GM12891 (cell line): ENCODE data around the gene DOCK7.
"Not testable (repeated sequence)": the region's sequence is repeated elsewhere in the genome, so short reads cannot be mapped to it uniquely, and the experiment has no call there.

Experiments used
- DNase-seq: peaks from one replicate; pipeline ENCODE4 v3.0.0; 2011; ENCODE audit warnings: low spot score; ENCODE audit not compliant: insufficient read length
- FAIRE-seq: peaks from 2 replicates; lab custom pipeline; 2011; peaks lifted over from hg19 to GRCh38; lab: Jason Lieb, UNC
- PAX5 ChIP-seq: IDR thresholded peaks from 2 replicates; pipeline ENCODE4 v1.6.1; 2011; ENCODE audit warnings: low read length, moderate library complexity, mild to moderate bottlenecking; ENCODE audit not compliant: insufficient read depth, severe bottlenecking
- POLR2A ChIP-seq: IDR thresholded peaks from 2 replicates; pipeline ENCODE4 v1.6.1; 2011; ENCODE audit warnings: low read depth, low read length, control low read depth
- POLR2AphosphoS5 ChIP-seq: IDR thresholded peaks from 2 replicates; pipeline ENCODE4 v1.6.1; 2011; ENCODE audit warnings: low read depth, low read length, control low read depth
- POU2F2 ChIP-seq: IDR thresholded peaks from 2 replicates; pipeline ENCODE4 v1.6.1; 2011; ENCODE audit warnings: low read depth, mild to moderate bottlenecking, control low read depth, low read length, moderate library complexity
- SPI1 ChIP-seq: IDR thresholded peaks from 2 replicates; pipeline ENCODE4 v1.6.1; 2011; ENCODE audit warnings: low read depth, low read length, control low read depth
- TAF1 ChIP-seq: IDR thresholded peaks from 2 replicates; pipeline ENCODE4 v1.6.1; 2011; ENCODE audit warnings: low read depth, low read length, control low read depth

The DOCK7 gene

GRCh38 chr1:62590970-62591368, 97.2 kb downstream of the DOCK7 start:
- TF ChIP-seq POLR2A = no peak
- TF ChIP-seq POLR2AphosphoS5 = no peak
- no peak for TF ChIP-seq TAF1
- no peak for TF ChIP-seq POU2F2
- no peak for TF ChIP-seq PAX5
- no peak for TF ChIP-seq SPI1
- DNase-seq (no peak), FAIRE-seq (no peak)

GRCh38 chr1:62590255-62590969, 97.8 kb downstream of the DOCK7 start:
- no peak for TF ChIP-seq TAF1
- TF ChIP-seq PAX5 = no peak
- no peak for TF ChIP-seq POLR2A
- no peak for TF ChIP-seq SPI1
- TF ChIP-seq POLR2AphosphoS5 = no peak
- TF ChIP-seq POU2F2 = no peak
- FAIRE-seq (no peak), DNase-seq (no peak)

- FAIRE-seq (no peak), DNase-seq (no peak)
- TF ChIP-seq TAF1 = no peak
- no peak for TF ChIP-seq SPI1
- no peak for TF ChIP-seq POU2F2
- no peak for TF ChIP-seq PAX5
- no peak for TF ChIP-seq POLR2AphosphoS5
- no peak for TF ChIP-seq POLR2A
Observed at GRCh38 chr1:62589321-62589720, 98.9 kb downstream of the DOCK7 start.

GRCh38 chr1:62588000-62588399, 100.2 kb downstream of the DOCK7 start:
- DNase-seq (no peak), FAIRE-seq (no peak)
- no peak for TF ChIP-seq POLR2A
- TF ChIP-seq PAX5 = no peak
- no peak for TF ChIP-seq SPI1
- TF ChIP-seq POLR2AphosphoS5 = no peak
- TF ChIP-seq TAF1 = no peak
- no peak for TF ChIP-seq POU2F2

GRCh38 chr1:62585469-62586155, 102.6 kb downstream of the DOCK7 start:
- FAIRE-seq = no peak
- TF ChIP-seq POU2F2 = no peak
- no peak for TF ChIP-seq PAX5
- no peak for TF ChIP-seq POLR2AphosphoS5
- TF ChIP-seq SPI1 = no peak
- TF ChIP-seq POLR2A = no peak
- no peak for TF ChIP-seq TAF1
- DNase-seq = no peak

- FAIRE-seq = no peak
- TF ChIP-seq TAF1 (no peak), POU2F2 (no peak), PAX5 (no peak), POLR2A (no peak), SPI1 (no peak), POLR2AphosphoS5 (no peak)
- DNase-seq = no peak
Observed at GRCh38 chr1:62573675-62574074, 114.5 kb downstream of the DOCK7 start.

- FAIRE-seq (no peak), DNase-seq (no peak)
- TF ChIP-seq POU2F2 = no peak
- TF ChIP-seq POLR2A = no peak
- no peak for TF ChIP-seq TAF1
- no peak for TF ChIP-seq SPI1
- no peak for TF ChIP-seq POLR2AphosphoS5
- no peak for TF ChIP-seq PAX5
Observed at GRCh38 chr1:62572476-62572875, 115.7 kb downstream of the DOCK7 start.

- not testable (repeated sequence) for FAIRE-seq, DNase-seq
Observed at GRCh38 chr1:62571517-62571916, 116.7 kb downstream of the DOCK7 start.

- DNase-seq, FAIRE-seq: not testable (repeated sequence)
Observed at GRCh38 chr1:62567926-62568325, 120.3 kb downstream of the DOCK7 start.

- FAIRE-seq, DNase-seq: not testable (repeated sequence)
Observed at GRCh38 chr1:62567182-62567581, 121.0 kb downstream of the DOCK7 start.

- no peak for DNase-seq
- no peak for TF ChIP-seq SPI1
- no peak for TF ChIP-seq PAX5
- TF ChIP-seq POLR2A = no peak
- no peak for TF ChIP-seq POU2F2
- TF ChIP-seq TAF1 = no peak
- no peak for TF ChIP-seq POLR2AphosphoS5
- FAIRE-seq = no peak
Observed at GRCh38 chr1:62561306-62561705, 126.9 kb downstream of the DOCK7 start.
